Cardiac fibroblast (primary cell): ENCODE measurements around the gene NXN.
"Not testable (repeated sequence)": the region's sequence is repeated elsewhere in the genome, so short reads cannot be mapped to it uniquely, and the experiment has no call there.

Experiments
- DNase-seq, 2 donors: peaks; one replicate each; pipeline versions ENCODE4 v3.0.0 to v3.0.0-alpha.2; 2010; ENCODE audit warnings: low read depth in 2 of 2
- H3K4me3 ChIP-seq, 2 donors: replicated peaks in 1 of 2; 1 replicate in 1 of 2; 2 replicates in 1 of 2; pipeline ENCODE4 v1.5.1; 2011; ENCODE audit warnings: low read depth in 2 of 2, low read length in 2 of 2, mild to moderate bottlenecking in 2 of 2, moderate library complexity in 1 of 2
- TF ChIP-seq, protein P1 (sequence below): IDR thresholded peaks from one replicate; pipeline ENCODE4 v1.5.1; 2011; ENCODE audit warnings: low read depth, mild to moderate bottlenecking, low read length, inconsistent platforms

NXN gene

GRCh38 chr17:973053-973452, 6.5 kb downstream of the NXN start:
- no peak overlapping the region for H3K4me3 ChIP-seq
- TF ChIP-seq, protein P1, sequence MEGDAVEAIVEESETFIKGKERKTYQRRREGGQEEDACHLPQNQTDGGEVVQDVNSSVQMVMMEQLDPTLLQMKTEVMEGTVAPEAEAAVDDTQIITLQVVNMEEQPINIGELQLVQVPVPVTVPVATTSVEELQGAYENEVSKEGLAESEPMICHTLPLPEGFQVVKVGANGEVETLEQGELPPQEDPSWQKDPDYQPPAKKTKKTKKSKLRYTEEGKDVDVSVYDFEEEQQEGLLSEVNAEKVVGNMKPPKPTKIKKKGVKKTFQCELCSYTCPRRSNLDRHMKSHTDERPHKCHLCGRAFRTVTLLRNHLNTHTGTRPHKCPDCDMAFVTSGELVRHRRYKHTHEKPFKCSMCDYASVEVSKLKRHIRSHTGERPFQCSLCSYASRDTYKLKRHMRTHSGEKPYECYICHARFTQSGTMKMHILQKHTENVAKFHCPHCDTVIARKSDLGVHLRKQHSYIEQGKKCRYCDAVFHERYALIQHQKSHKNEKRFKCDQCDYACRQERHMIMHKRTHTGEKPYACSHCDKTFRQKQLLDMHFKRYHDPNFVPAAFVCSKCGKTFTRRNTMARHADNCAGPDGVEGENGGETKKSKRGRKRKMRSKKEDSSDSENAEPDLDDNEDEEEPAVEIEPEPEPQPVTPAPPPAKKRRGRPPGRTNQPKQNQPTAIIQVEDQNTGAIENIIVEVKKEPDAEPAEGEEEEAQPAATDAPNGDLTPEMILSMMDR, result no peak
- DNase-seq, result no peak

DNA sequence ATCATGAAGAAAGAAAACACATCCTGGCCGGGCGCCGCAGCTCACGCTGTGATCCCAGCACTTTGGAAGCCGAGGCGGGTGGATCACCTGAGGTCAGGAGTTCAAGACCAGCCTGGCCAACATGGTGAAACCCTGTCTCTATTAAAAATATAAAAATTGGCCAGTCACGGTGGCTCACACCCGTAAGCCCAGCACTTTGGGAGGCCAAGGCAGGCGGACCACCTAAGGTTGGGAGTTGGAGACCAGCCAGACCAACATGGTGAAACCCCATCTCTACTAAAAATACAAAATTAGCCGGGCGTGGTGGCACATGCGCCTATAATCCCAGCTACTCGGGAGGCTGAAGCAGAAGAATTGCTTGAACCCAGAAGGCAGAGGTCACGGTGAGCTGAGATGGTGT, 7.7 kb downstream of the NXN start:
- DNase-seq, H3K4me3 ChIP-seq: not testable (repeated sequence)

GRCh38 chr17:970364-970763, 9.2 kb downstream of the NXN start:
- no peak for DNase-seq
- H3K4me3 ChIP-seq, result no peak overlapping the region
- TF ChIP-seq, protein P1, result no peak

DNA sequence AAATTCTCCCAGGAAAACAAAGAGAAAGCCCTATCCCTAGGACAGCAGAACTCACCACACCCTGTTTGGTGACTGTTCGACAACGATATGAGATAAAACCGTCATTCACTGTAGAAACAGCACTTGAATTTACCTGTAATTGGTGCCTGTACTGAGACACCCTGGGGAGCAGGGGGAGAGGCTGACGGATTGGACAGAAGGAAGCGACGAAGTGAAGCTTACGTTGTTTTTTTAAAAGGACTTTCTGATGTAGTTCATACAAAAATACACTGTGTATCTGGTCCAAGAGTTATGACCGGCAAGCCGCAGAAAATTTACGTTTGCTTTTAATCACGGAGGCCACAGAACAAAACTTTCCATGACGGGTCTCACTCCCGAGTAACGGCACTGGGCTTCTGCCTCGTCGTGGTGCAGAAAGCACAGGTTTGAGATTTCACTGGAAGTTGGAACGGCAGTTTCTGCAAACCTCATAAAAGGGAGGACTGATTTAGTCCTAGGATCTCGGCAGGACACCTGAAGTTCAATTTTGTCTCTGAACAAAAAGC, 9.7 kb downstream of the NXN start:
- TF ChIP-seq, protein P1, result no peak
- DNase-seq, result no peak
- no peak overlapping the region for H3K4me3 ChIP-seq

- no peak for DNase-seq
- TF ChIP-seq, protein P1, result no peak
- H3K4me3 ChIP-seq, result no peak overlapping the region
Observed at GRCh38 chr17:968812-969730, 10.5 kb downstream of the NXN start.

DNA sequence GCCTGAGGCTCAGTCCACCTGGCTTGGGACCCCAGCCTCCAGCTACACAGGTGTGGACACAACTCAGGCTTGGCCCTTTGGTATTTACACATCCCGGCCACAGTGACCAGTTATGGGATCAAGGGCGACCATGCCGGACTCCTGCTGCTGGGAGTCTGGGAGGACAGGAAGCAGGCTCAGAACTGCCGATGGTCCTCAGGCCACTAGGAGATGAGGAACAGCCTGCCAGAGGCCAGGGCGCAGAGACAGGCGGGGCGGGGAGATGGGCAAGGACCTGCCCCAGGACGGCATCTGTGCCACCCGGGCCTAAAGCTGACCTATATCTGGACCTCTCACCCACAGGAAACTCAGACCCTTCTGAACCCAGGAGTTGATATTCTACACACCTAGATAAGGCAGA, 12.5 kb downstream of the NXN start:
- no peak overlapping the region for H3K4me3 ChIP-seq
- TF ChIP-seq, protein P1, result no peak
- no peak for DNase-seq

GRCh38 chr17:965311-965989, 14.1 kb downstream of the NXN start:
- no peak for DNase-seq
- no peak overlapping the region for H3K4me3 ChIP-seq
- TF ChIP-seq, protein P1, result no peak
